Testis (tissue), 3 donors: ENCODE results near the gene NTF3. TPM values are rescaled to one million over a fixed set of nuclear protein-coding genes. Genes with fewer than 3 reads are reported as not detected.
"Not testable (repeated sequence)": the region's sequence is repeated elsewhere in the genome, so short reads cannot be mapped to it uniquely, and the experiment has no call there.

Experiments
- DNase-seq: peaks from one replicate; pipeline ENCODE4 v3.0.0-alpha.2; 2019
- H3K27ac ChIP-seq, 2 donors: fragments of 200-600 bp; sonication (generic); one replicate each; pipeline ENCODE4 v1.5.1; 2019
- H3K27me3 ChIP-seq: fragments of 200-600 bp; sonication (generic); one replicate; pipeline ENCODE4 v1.5.1; 2019
- H3K36me3 ChIP-seq: fragments of 200-600 bp; sonication (generic); one replicate; pipeline ENCODE4 v1.5.1; 2017; ENCODE audit warnings: low read depth; ENCODE audit errors: missing control alignments
- H3K4me1 ChIP-seq: fragments of 200-600 bp; sonication (generic); one replicate; pipeline ENCODE4 v1.5.1; 2019
- H3K4me3 ChIP-seq, 2 donors: fragments of 200-600 bp; sonication (generic); one replicate each; pipeline ENCODE4 v1.5.1; 2017 to 2019
- H3K9me3 ChIP-seq: fragments of 200-600 bp; sonication (generic); one replicate; pipeline ENCODE4 v1.5.1; 2017
- POLR2A ChIP-seq: fragments of 450-650 bp; IDR thresholded peaks from one replicate; pipeline ENCODE4 v1.6.1; 2017; ENCODE audit warnings: antibody characterized with exemption, mild to moderate bottlenecking, moderate library complexity
- WGBS, 2 donors: methylation state at CpG; one replicate each; pipeline ENCODE4 v1.1.5; 2018; 5-methylcytosine and 5-hydroxymethylcytosine counted together
- intact Hi-C: fragments of 100-400 bp; cut with DNase I; formaldehyde crosslinking; loops from one replicate; pipeline ENCODE4 v1.15.1; 2023; ENCODE audit warnings: low total_unique reads
- polyA plus RNA-seq: library from polyadenylated mRNA; stranded (reverse); fragments of 350-450 nt; fragmentation: Illumina TruSeq; extraction: RNeasy Lipid Tissue Mini Kit (QIAGEN cat#74804); gene quantifications from one replicate; pipeline ENCODE4 v1.2.3, GENCODE V29; 2014; ENCODE audit warnings: low read depth, low replicate concordance; ENCODE audit not compliant: insufficient read depth
- total RNA-seq, 2 donors: library from RNA; depleted of rRNA; stranded (reverse); fragments of >200 nt; gene quantifications; one replicate each; pipeline ENCODE4 v1.2.3, GENCODE V29; 2016
- TF ChIP-seq, protein P1 (sequence below), 3 experiments: fragments of 450-650 bp in 2 of 3; fragments of 200-600 bp in 1 of 3; sonication (generic) in 1 of 3; IDR thresholded peaks; one replicate each; pipeline ENCODE4 v1.5.1; 2016 to 2019; ENCODE audit warnings: antibody characterized with exemption in 3 of 3, mild to moderate bottlenecking in 2 of 3, moderate library complexity in 1 of 3

NTF3 gene
- total and polyA plus RNA-seq, 3 donors from 2014 or later: 1.1 to 2.2 (median 1.4) TPM

DNA sequence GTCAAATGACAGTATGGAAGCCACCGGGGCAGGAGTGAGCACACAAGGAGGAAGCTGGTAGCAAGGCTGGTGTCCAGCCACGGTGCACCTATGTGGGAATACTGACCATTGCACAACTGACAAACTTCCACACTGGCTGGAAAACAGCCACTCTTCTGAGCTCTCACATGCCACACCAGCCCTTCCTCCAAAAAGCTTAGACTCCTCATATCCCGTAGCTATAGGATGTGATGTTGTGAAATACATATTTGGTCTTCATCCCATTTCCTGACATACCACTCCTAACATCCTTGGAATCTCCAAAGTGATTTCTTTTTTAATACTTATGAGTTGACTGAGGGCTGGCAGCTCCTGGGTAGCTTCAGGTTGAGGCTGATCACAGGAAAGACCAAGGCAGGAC is 103.6 kb downstream of the NTF3 start:
- intact Hi-C loops: no loop called here
- WGBS, 2 donors: 90 to 92% methylated on average over 3 of the region's 3 CpGs

DNA sequence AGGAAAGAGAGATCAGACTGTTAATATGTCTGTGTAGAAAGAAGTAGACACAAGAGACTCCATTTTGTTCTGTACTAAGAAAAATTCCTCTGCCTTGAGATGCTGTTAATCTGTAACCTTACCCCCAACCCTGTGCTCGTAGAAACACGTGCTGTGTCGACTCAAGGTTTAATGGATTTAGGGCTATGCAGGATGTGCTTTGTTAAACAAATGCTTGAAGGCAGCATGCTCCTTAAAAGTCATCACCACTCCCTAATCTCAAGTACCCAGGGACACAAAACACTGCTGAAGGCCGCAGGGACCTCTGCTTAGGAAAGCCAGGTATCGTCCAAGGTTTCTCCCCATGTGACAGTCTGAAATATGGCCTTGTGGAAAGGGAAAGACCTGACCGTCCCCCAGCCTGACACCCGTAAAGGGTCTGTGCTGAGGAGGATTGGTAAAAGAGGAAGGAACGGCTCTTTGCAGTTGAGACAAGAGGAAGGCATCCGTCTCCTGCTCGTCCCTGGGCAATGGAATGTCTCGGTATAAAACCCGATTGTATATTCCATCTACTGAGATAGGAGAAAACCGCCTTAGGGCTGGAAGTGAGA is 105.2 kb downstream of the NTF3 start:
- H3K4me3 ChIP-seq, H3K9me3 ChIP-seq, intact Hi-C loops, DNase-seq, H3K4me1 ChIP-seq, H3K36me3 ChIP-seq, H3K27ac ChIP-seq, H3K27me3 ChIP-seq: not testable (repeated sequence)
- WGBS, 2 donors: 58 to 70% methylated on average over 12 to 13 of the region's 13 CpGs

More for the DNA sequence above, 103.6 kb downstream of the NTF3 start:
- H3K27ac ChIP-seq: no peak overlapping the region
- no peaks in the 10 kb centered on the region for H3K36me3 ChIP-seq
- no peaks in the 10 kb centered on the region for H3K4me1 ChIP-seq
- DNase-seq: no peak
- no peak overlapping the region for H3K4me3 ChIP-seq
- H3K9me3 ChIP-seq: no peaks in the 10 kb centered on the region
- H3K27me3 ChIP-seq: no peaks in the 10 kb centered on the region
- TF ChIP-seq POLR2A: no peak
- TF ChIP-seq, protein P1, sequence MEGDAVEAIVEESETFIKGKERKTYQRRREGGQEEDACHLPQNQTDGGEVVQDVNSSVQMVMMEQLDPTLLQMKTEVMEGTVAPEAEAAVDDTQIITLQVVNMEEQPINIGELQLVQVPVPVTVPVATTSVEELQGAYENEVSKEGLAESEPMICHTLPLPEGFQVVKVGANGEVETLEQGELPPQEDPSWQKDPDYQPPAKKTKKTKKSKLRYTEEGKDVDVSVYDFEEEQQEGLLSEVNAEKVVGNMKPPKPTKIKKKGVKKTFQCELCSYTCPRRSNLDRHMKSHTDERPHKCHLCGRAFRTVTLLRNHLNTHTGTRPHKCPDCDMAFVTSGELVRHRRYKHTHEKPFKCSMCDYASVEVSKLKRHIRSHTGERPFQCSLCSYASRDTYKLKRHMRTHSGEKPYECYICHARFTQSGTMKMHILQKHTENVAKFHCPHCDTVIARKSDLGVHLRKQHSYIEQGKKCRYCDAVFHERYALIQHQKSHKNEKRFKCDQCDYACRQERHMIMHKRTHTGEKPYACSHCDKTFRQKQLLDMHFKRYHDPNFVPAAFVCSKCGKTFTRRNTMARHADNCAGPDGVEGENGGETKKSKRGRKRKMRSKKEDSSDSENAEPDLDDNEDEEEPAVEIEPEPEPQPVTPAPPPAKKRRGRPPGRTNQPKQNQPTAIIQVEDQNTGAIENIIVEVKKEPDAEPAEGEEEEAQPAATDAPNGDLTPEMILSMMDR (IDR thresholded peaks at IDR 0.05): no peak

GRCh38 chr12:5537771-5538170 is 105.9 kb downstream of the NTF3 start:
- intact Hi-C loops: no loop called here
- H3K27me3 ChIP-seq: no peaks in the 10 kb centered on the region
- no peak overlapping the region for H3K4me3 ChIP-seq
- DNase-seq: no peak
- no peaks in the 10 kb centered on the region for H3K36me3 ChIP-seq
- WGBS, 2 donors: 90 to 92% methylated on average over 8 of the region's 8 CpGs
- H3K27ac ChIP-seq: no peak overlapping the region
- H3K9me3 ChIP-seq: no peaks in the 10 kb centered on the region
- H3K4me1 ChIP-seq: no peaks in the 10 kb centered on the region
- TF ChIP-seq POLR2A: no peak
- TF ChIP-seq, protein P1 (IDR thresholded peaks at IDR 0.05): no peak
